Measurements from ENCODE around the gene NCBP3.

GRCh38 chr17:3827124-3827773 lies 18.8 kb downstream of the NCBP3 start:
- TF ChIP-seq CTCF (conservative IDR thresholded peaks at IDR 0.05) (peak; percentile 84), EZH2 (IDR thresholded peaks at IDR 0.05; ENCODE audit: low read depth) (no peak)
